ENCODE data around the gene PTPRD.

PTPRD gene

DNA sequence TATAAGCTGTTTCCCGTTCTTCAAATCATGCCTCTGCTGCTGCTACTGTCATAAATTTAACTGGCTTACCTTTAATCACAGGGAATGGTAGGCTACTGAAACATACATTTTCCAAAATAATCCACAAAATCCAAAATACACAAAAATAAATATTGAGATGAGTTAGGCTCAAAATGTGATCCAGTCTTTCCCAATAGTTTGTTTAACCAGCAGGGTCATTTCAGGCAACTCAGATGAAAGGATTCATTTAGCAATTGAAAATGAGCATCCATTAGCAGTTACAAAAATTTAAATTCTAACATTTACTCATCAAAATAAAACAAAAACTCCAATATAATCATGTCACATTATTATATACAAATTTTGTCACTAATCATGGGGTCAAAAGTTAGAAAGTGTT, 1797.6 kb downstream of the PTPRD start:
- no peak overlapping the region for H3K4me3 ChIP-seq (ENCODE audit: low read depth, low read length)
- TF ChIP-seq, protein P1, sequence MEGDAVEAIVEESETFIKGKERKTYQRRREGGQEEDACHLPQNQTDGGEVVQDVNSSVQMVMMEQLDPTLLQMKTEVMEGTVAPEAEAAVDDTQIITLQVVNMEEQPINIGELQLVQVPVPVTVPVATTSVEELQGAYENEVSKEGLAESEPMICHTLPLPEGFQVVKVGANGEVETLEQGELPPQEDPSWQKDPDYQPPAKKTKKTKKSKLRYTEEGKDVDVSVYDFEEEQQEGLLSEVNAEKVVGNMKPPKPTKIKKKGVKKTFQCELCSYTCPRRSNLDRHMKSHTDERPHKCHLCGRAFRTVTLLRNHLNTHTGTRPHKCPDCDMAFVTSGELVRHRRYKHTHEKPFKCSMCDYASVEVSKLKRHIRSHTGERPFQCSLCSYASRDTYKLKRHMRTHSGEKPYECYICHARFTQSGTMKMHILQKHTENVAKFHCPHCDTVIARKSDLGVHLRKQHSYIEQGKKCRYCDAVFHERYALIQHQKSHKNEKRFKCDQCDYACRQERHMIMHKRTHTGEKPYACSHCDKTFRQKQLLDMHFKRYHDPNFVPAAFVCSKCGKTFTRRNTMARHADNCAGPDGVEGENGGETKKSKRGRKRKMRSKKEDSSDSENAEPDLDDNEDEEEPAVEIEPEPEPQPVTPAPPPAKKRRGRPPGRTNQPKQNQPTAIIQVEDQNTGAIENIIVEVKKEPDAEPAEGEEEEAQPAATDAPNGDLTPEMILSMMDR (IDR thresholded peaks at IDR 0.05; ENCODE audit: low read depth, low read length), result no peak

DNA sequence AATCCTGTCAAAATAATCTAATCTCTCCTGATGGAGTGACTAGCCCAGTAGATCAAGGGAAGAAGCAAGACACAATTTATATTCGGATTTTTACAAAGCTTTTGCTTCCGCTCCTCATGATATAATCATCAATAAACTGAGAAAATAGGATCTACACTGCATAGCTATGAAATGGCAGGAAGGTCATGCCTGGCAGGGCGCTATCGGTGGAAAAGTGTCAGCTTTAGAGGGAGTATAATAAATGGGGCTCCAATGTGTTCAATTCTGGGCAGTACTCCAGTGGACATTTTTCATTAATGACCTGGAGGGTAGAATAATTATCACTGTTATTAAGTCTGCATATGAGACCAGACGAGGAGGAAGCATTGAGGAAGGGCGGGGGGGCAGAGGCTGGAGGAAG, 1799.9 kb downstream of the PTPRD start:
- H3K4me3 ChIP-seq (ENCODE audit: low read depth, low read length), result no peak overlapping the region
- TF ChIP-seq, protein P1 (IDR thresholded peaks at IDR 0.05; ENCODE audit: low read depth, low read length), result no peak

- H3K4me3 ChIP-seq (ENCODE audit: low read depth, low read length), result no peak overlapping the region
- TF ChIP-seq, protein P1 (IDR thresholded peaks at IDR 0.05; ENCODE audit: low read depth, low read length), result no peak
Observed at GRCh38 chr9:8809741-8810140, 1803.1 kb downstream of the PTPRD start.

DNA sequence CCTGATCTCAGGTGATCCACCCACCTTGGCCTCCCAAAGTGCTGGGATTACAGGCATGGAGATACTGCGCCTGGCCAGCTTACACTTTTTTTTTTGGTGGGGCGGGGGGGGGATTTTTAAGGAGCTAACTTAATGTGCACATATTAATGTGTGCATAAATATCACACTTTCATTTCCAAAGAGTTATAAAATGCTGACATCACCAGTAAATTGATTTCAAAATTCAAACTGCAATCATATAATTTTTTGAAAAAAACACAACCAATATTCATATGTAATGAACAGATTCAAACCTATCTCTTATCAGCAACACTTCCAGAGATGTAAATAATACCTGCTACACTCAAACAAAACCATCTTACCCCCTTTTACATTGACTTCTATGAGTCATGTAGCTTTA, 1806.7 kb downstream of the PTPRD start:
- TF ChIP-seq, protein P1 (IDR thresholded peaks at IDR 0.05; ENCODE audit: low read depth, low read length), result no peak
- no peak overlapping the region for H3K4me3 ChIP-seq (ENCODE audit: low read depth, low read length)

DNA sequence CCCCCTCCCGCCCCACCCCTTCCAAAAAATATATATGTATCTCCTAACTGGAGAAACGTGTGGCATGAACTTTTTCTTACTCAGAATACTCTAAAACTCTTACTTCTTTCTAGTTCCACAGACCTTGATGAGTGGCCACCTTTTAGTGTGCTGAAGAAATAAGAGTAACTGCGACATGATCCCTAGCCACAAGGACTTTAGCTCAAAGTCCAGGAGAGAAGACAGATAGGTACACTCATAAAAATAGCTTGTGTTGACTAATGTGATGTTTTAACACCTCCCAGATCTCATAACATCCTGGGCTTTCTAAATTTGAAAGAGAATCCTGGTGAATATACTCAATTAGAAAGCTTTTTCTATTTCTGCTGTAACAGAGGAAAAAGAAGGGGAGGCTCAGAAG, 1808.2 kb downstream of the PTPRD start:
- TF ChIP-seq, protein P1 (IDR thresholded peaks at IDR 0.05; ENCODE audit: low read depth, low read length), result no peak
- H3K4me3 ChIP-seq (ENCODE audit: low read depth, low read length), result no peak overlapping the region

GRCh38 chr9:8802242-8802641, 1810.6 kb downstream of the PTPRD start:
- no peak overlapping the region for H3K4me3 ChIP-seq (ENCODE audit: low read depth, low read length)
- TF ChIP-seq, protein P1 (IDR thresholded peaks at IDR 0.05; ENCODE audit: low read depth, low read length), result no peak

DNA sequence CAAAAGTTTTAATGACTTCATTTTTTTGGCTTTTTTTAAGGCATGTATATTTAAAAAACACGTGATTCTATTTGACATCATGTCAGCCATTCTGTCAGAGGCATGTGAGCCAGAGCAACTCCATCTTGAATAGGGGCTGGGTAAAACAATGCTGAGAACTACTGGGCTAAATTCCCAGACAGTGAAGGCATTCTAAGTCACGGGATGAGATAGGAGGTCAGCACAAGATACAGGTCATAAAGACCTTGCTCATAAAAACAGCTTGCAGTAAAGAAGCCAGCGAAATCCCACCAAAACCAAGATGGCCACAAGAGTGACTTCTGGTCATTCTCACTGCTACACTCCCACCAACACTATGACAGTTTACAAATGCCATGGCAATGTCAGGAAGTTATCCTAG, 1812.6 kb downstream of the PTPRD start:
- TF ChIP-seq, protein P1 (IDR thresholded peaks at IDR 0.05; ENCODE audit: low read depth, low read length), result no peak
- no peak overlapping the region for H3K4me3 ChIP-seq (ENCODE audit: low read depth, low read length)
